ENCODE results near the gene EMX1.

DNA sequence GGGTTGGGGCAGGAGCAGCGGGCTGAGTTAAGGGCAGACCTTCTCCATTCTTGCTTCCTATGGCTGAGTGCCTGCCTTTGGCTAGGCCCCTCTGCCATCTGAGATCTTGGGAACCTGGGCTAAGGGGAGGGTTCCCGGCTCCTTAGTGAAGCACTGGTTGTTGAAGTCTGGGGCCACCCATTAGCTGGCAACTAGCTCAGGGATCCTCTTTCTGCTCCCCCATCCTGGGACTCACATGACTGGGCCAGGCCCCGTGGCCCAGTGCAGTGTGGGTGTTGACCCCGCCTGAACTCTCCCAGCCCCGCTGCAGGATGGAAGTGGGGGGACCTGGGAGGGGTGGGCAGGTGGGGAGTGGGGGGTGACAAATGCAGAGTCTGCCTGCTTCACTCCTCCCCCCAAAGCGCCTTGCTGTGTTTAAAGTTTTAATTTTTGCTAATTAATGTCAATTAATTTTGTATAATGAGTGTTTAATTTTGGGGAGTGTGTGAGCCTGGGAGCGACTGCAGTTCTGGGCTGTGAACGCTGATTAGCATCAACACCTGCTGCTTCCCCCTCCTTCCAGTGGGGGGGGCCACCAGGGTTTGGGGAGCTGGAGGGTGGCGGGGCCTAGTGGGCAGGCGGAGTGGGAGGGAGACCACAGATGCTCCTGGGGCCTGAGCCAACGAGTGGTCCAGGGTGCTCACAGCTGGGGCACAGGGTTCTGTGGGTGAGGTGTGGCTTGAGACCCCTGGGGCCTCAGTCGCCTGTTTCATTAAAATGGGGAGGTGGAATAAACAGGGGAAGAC lies 55.2 kb downstream of the EMX1 start:
- TF ChIP-seq CTCF (IDR thresholded peaks at IDR 0.05) (no peak), POLR2A (IDR thresholded peaks at IDR 0.05) (no peak)

All from testis (tissue), 2 donors.